ENCODE measurements around the gene HECTD2.
"Not testable (repeated sequence)": the region's sequence is repeated elsewhere in the genome, so short reads cannot be mapped to it uniquely, and the experiment has no call there.

HECTD2 gene

GRCh38 chr10:91412354-91413087 is 2.4 kb downstream of the HECTD2 start:
- DNase-seq (ENCODE audit: low read depth, low spot score) = peak; percentile 19

- no peak for DNase-seq (ENCODE audit: low read depth, low spot score)
Measured at GRCh38 chr10:91415816-91416215, 5.7 kb downstream of the HECTD2 start.

GRCh38 chr10:91416339-91416855 is 6.3 kb downstream of the HECTD2 start:
- no peak for DNase-seq (ENCODE audit: low read depth, low spot score)

- DNase-seq (ENCODE audit: low read depth, low spot score) = no peak
Measured at GRCh38 chr10:91418416-91418815, 8.3 kb downstream of the HECTD2 start.

GRCh38 chr10:91420868-91421267 is 10.7 kb downstream of the HECTD2 start:
- no peak for DNase-seq (ENCODE audit: low read depth, low spot score)

GRCh38 chr10:91422915-91423314 is 12.8 kb downstream of the HECTD2 start:
- DNase-seq (ENCODE audit: low read depth, low spot score) = no peak

GRCh38 chr10:91424016-91424415 is 13.9 kb downstream of the HECTD2 start:
- DNase-seq (ENCODE audit: low read depth, low spot score) = no peak

GRCh38 chr10:91432175-91432574 is 22.0 kb downstream of the HECTD2 start:
- no peak for DNase-seq (ENCODE audit: low read depth, low spot score)

GRCh38 chr10:91433620-91434019 is 23.5 kb downstream of the HECTD2 start:
- DNase-seq (ENCODE audit: low read depth, low spot score) = no peak

- no peak for DNase-seq (ENCODE audit: low read depth, low spot score)
Measured at GRCh38 chr10:91434041-91434440, 23.9 kb downstream of the HECTD2 start.

- no peak for DNase-seq (ENCODE audit: low read depth, low spot score)
Measured at GRCh38 chr10:91435241-91435640, 25.1 kb downstream of the HECTD2 start.

GRCh38 chr10:91438228-91438627 is 28.1 kb downstream of the HECTD2 start:
- not testable (repeated sequence) for DNase-seq (ENCODE audit: low read depth, low spot score)

GRCh38 chr10:91444211-91445182 is 34.4 kb downstream of the HECTD2 start:
- no peak for DNase-seq (ENCODE audit: low read depth, low spot score)

GRCh38 chr10:91452063-91452462 is 41.9 kb downstream of the HECTD2 start:
- DNase-seq (ENCODE audit: low read depth, low spot score) = no peak

- no peak for DNase-seq (ENCODE audit: low read depth, low spot score)
Measured at GRCh38 chr10:91453535-91453934, 43.4 kb downstream of the HECTD2 start.

GRCh38 chr10:91455135-91455534 is 45.0 kb downstream of the HECTD2 start:
- DNase-seq (ENCODE audit: low read depth, low spot score) = not testable (repeated sequence)

GRCh38 chr10:91460681-91461080 is 50.5 kb downstream of the HECTD2 start:
- DNase-seq (ENCODE audit: low read depth, low spot score) = no peak

- no peak for DNase-seq (ENCODE audit: low read depth, low spot score)
Measured at GRCh38 chr10:91462423-91462822, 52.3 kb downstream of the HECTD2 start.

GRCh38 chr10:91464500-91464899 is 54.4 kb downstream of the HECTD2 start:
- DNase-seq (ENCODE audit: low read depth, low spot score) = no peak

GRCh38 chr10:91465261-91465660 is 55.1 kb downstream of the HECTD2 start:
- no peak for DNase-seq (ENCODE audit: low read depth, low spot score)

- DNase-seq (ENCODE audit: low read depth, low spot score) = no peak
Measured at GRCh38 chr10:91467114-91467513, 57.0 kb downstream of the HECTD2 start.

GRCh38 chr10:91471602-91472001 is 61.5 kb downstream of the HECTD2 start:
- DNase-seq (ENCODE audit: low read depth, low spot score) = no peak

All from ELF-1 (cell line).